MG63 (cell line): ENCODE measurements around the gene AFAP1. TPM values are rescaled to one million over a fixed set of nuclear protein-coding genes. Genes with fewer than 3 reads are reported as not detected.

Experiments used
- DNase-seq: peaks from one replicate; pipeline ENCODE4 v3.0.0-alpha.2; 2020
- H3K27me3 ChIP-seq: fragments of 250-450 bp; sonication (Bioruptor Pico); 2 replicates; pipeline ENCODE4 v1.5.1; 2020; ENCODE audit warnings: mild to moderate bottlenecking, moderate library complexity
- H3K36me3 ChIP-seq: fragments of 250-450 bp; sonication (Bioruptor Pico); 2 replicates; pipeline ENCODE4 v1.5.1; 2020; ENCODE audit warnings: mild to moderate bottlenecking, moderate library complexity
- H3K4me3 ChIP-seq: fragments of 250-450 bp; sonication (Bioruptor Pico); 2 replicates; pipeline ENCODE4 v1.5.1; 2020; ENCODE audit warnings: mild to moderate bottlenecking, moderate library complexity
- H3K9me3 ChIP-seq: fragments of 250-450 bp; sonication (Bioruptor Pico); 2 replicates; pipeline ENCODE4 v1.5.1; 2020; ENCODE audit warnings: mild to moderate bottlenecking, moderate library complexity
- total RNA-seq: library from RNA; depleted of rRNA; stranded (reverse); fragments of >200 nt; shearing (Covaris generic); gene quantifications from 2 replicates; pipeline ENCODE4 v1.2.3, GENCODE V29; 2014; ENCODE audit warnings: low replicate concordance

The AFAP1 gene
- total RNA-seq, 1 experiment from 2014 or later, result 30.0 TPM

DNA sequence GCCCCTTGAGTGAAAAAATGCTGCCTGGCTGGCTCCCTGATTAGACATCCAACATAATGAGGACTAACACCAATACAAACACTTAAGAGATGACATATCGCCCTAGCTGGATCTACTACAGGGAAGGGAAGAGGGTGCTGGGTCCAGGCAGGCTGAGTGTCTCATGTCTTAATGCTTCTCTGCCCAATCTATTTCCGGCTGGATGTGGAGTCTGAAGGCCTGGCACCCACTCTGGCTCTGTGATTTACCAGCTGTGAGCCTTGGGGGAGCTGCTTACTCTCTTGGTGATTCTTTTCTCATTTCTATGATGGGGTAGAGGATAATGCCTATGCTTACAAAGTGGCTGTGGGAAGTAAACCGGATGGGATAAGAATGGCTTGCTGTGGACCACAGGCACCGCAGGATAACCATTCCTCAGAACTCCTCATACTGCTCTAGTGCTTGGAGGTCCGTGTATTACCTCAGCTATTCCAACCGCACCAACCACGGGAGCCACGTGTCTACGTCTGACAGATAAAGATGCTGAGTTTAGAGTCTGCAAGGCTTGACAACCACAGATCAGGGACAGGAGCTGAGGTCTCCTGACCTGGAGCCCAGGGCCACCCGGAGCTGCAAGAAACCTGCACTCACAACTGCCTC lies 161.7 kb downstream of the AFAP1 start:
- Histone ChIP-seq H3K4me3 (no peak overlapping the region), H3K9me3 (no peaks in the 10 kb centered on the region), H3K36me3 (peaks cover 28% of the 10 kb centered on the region), H3K27me3 (no peaks in the 10 kb centered on the region)
- no peak for DNase-seq

DNA sequence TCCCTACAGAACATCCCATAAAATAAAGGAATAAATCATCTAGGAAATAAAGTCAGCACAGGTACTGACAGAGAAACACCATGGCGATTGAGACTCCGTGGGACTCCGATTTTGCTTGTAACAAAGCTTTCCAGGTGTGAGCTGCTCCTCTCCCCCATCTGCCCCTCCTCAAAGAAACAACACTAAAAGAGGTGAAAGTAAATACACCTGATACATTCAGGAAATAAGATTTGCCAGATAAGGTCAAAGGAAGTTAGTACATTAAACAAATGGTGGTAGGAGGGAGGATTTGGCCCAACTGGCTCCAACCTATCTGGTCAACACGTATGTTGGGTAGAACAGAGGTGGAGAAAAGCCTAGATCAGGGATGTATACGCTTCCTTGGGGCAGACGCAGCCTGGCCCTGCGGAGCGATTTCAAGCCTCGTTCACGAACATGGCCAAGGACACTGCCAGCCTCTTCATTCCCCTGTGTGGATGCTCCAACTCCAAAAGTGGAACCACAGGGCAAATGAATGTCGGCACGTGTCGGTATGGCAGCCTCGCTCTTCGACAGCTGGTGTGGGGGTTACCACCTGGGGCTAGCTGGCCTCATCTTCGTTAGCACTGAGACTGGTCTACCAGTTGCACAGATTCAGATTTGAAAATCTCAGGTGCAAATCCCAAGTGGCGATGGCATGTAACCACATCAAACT lies 162.5 kb downstream of the AFAP1 start:
- DNase-seq, result no peak
- Histone ChIP-seq H3K36me3 (peaks cover 27% of the 10 kb centered on the region), H3K9me3 (no peaks in the 10 kb centered on the region), H3K27me3 (no peaks in the 10 kb centered on the region), H3K4me3 (no peak overlapping the region)

DNA sequence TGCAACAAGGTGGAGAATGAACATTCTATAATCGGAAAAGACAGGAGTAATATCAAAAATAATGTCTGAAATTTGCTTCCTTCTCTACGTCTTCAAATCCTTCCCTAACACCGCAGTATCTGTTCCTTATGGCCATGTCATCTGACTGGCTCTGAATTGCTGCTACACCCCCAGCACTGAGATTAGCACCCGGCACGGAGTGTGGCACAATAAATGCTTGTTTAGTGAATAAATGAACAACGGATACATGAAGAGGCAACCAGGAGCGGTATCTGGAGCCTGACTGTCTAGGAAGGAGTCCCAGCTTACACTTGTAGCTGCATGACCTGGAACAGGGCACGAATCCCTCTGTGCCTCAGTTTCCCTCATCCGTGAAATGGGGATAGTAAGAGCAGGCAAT lies 164.3 kb downstream of the AFAP1 start:
- no peak for DNase-seq
- Histone ChIP-seq H3K36me3 (peaks cover 18% of the 10 kb centered on the region), H3K27me3 (no peaks in the 10 kb centered on the region), H3K9me3 (no peaks in the 10 kb centered on the region), H3K4me3 (no peak overlapping the region)

DNA sequence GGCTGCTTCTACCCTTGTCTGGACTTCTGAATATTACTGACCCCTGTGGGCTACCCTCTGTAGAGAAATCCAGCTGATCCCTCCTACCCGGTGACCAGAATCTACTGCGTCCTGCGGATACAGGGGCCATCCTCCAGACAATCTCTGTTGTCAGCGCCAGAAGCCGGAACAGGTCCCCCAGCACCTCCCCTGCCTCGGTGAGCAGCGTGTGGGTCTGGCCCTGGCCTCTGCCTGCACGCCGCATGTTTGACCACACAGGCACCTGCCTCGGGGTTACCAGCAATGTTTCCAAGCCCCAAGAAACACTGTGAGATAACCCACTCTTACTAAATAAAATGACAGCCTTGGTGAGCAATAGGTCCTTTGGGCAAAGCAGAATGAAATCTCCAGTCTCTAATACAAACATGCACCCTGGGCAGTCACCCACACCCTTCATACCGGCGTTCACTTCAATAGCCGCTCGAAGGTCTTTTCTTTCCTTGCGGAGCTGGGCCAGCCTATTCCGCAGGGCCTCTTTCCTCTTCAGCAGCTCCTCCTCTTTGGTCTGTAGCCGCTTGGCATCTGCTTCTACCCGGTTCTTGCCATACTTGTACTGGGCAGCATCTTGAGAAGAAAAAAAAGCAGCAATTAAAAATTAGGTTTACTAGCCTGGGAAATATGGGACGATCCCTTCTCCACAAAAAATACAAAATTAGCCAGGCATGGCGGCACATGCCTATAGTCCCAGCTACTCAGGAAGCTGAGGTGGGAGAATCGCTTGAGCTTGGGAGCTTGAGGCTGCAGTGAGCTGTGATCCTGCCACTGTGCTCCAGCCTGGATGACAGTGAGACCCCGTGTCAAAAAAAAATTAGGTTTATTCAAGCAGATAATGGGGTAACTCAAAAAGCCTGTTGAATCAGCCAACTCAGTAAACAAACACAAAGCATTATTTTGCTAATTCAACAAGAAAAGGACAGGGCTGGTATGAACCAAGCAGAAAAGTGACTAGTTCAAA lies 165.1 kb downstream of the AFAP1 start:
- no peaks in the 10 kb centered on the region for H3K27me3 ChIP-seq
- H3K9me3 ChIP-seq, result no peaks in the 10 kb centered on the region
- no peak overlapping the region for H3K4me3 ChIP-seq
- no peak for DNase-seq
- peaks cover 18% of the 10 kb centered on the region for H3K36me3 ChIP-seq

DNA sequence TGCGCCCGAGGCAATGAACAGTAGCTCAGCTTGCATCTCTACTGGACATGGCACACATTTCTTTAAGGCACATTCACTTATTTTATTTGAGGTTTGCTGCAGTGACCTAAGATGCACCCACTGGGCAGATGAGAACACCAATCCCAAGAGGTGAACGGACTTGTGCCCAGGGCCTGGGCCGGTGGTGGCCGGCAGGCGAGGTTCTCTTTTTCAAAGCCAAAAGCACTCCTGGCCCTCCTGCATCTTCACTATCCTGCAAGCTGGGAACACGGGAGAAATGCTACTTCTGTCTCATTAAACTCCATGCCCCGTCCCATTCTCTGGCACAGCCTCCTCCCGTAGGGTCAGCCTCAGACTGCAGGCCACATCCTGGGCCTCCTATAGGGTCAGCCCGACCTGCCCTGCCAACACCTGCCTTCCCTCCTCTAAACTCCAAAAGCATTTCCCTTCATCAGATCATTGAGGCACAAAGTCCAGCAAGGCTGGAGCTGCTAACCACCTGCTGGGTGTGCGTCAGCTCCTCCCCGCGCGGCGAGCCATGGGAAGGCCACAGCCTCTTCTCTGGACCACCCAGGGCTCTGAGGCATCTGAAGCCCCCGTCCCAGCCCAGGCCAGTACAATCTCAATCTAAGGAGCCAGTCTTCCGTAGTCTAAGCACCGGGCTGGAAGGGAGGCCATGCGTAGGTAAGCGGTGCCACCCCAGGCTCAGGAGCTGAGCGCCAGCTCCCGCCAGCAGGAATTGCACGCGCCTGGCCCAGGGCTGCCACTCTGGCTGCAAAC lies 166.1 kb downstream of the AFAP1 start:
- no peaks in the 10 kb centered on the region for H3K9me3 ChIP-seq
- no peak for DNase-seq
- no peak overlapping the region for H3K4me3 ChIP-seq
- peaks cover 18% of the 10 kb centered on the region for H3K36me3 ChIP-seq
- no peaks in the 10 kb centered on the region for H3K27me3 ChIP-seq

DNA sequence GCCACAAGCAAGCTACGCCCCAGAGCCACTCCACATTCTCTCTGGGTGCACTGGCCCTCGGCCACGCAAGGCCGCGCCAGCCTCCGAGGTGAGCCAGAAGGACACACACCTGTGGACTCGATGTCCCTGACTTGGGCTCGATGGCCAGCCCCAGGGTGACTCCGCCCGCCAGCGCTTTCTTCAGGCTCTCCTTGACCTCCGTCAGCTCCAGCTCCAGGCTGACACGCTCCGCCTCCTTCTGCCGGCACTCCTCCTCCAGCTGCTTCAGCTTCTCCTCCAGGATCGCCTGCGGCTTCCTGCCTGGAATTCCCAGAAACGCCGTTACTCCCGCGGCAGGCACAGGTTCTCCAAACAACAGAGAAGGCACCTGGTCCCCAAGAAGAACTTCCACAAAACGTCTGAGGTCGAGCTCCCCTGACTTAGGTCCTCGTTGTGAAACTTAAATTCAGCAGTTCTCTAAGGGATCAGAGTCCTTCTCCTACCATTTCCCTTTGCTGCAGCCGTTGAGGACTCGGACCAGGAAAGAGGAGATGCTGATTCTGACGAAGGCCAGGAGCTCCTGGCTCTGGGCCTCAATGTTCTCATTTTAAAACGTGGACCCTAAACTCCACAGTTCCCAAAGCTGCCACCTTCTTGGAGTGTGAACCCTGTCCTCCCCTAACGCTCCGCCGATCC lies 166.8 kb downstream of the AFAP1 start:
- no peaks in the 10 kb centered on the region for H3K27me3 ChIP-seq
- peaks cover 13% of the 10 kb centered on the region for H3K36me3 ChIP-seq
- DNase-seq, result no peak
- H3K4me3 ChIP-seq, result no peak overlapping the region
- no peaks in the 10 kb centered on the region for H3K9me3 ChIP-seq

DNA sequence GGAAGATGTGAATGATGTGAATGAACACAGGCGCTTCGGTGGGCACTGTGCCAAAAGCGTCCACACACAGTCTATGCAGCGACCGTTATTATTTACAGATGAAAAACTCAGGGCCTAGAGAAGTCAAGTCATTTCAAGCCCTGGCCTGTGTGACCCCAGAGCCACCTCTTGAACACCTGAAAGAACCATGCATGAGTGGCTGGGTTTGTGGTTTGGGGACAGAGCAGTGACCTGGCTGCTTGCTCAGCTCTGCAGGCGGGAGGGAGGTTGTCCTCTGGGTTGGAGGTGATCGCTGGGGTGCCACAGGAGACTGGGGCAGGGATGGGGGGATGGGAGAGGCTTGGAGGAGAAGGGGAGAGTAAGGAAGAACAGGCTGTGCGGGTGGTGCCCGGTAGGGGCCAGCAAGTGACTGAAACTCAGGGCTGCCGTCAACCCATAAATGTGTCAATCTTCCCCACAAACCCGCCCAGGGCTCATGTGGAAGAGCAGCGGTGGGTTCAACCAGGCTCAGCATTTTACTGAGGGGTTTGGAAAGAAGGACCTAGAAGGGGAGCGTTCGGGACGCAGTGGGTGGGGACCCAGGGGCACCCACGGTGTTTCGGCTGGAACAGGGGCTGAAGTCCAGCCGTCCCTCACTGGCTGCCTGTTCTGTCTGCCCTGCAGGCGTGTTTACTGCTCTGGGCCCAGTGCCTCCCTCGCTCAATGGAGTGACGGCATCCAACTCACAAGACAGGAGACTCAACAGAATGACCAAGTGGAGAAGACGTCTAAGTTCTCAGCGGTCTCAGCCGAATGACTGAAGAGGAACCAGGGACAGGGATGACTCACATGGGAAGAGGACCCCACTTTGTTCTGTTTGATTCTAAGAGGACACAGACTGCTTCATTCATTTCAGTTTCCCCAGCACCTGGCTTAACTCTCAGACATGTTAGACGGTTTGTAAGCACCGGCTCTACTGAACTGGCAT lies 167.8 kb downstream of the AFAP1 start:
- Histone ChIP-seq H3K36me3 (peaks cover 15% of the 10 kb centered on the region), H3K4me3 (no peak overlapping the region), H3K9me3 (no peaks in the 10 kb centered on the region), H3K27me3 (no peaks in the 10 kb centered on the region)
- DNase-seq, result no peak

DNA sequence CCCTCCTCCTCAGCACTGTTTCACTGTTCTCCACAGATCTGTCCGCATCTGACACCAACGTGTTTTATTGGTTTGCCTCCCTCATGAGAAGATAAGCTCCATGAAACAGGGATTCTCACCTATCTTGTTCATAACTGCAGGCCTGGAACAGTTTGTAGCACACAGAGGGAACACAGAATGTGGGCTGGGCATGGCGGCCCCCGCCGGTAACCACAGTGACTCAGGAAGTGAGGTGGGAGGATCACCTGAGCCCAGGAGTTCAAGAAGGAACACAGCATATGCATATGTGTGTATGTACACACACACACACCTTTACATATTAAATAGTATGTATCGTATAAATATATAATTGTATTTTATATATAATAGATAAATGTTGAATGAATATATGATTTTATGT lies 168.6 kb downstream of the AFAP1 start:
- DNase-seq, result no peak
- no peak overlapping the region for H3K4me3 ChIP-seq
- H3K9me3 ChIP-seq, result no peaks in the 10 kb centered on the region
- H3K36me3 ChIP-seq, result peaks cover 15% of the 10 kb centered on the region
- H3K27me3 ChIP-seq, result no peaks in the 10 kb centered on the region

DNA sequence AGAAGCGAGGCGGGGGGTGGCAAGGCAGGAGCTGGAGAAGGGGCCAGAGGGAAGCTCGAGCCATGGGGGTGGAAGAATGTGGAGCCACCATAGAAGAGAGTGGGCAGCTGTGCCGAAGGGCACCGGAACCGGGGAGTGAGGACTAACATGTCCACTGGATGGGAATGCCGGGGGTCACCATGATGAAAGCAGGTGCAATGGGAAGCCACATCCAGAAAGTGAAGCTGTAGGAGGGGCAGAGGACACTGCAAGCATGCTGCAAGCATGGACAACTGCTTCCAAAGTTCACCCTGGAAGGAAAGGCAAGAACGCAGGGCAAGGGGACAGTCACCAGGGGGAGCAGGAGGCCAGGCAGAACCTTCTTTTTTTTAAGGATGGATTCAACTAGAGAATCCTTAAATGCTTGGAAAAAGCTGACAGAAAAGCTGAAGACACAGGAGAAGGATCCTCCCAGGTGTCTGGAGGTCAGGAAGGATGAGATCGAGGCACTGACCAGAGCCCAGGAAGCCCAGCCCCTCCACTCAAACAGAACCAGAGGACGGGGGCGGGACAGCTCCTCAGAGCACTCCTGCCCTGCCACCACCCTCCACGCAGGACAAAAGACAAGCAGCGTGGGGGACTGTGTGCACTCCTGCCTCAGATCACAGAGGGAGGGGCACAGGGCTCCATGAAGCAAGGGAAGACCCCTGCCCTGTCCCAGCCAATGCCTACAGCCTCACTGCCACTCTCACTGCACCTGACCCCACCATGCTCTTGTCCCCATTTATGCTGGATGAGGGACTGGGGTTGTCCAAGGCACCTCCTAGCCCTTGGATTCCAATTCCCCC lies 169.2 kb downstream of the AFAP1 start:
- H3K36me3 ChIP-seq, result peaks cover 13% of the 10 kb centered on the region
- H3K27me3 ChIP-seq, result no peaks in the 10 kb centered on the region
- DNase-seq, result no peak
- H3K4me3 ChIP-seq, result no peak overlapping the region
- no peaks in the 10 kb centered on the region for H3K9me3 ChIP-seq

DNA sequence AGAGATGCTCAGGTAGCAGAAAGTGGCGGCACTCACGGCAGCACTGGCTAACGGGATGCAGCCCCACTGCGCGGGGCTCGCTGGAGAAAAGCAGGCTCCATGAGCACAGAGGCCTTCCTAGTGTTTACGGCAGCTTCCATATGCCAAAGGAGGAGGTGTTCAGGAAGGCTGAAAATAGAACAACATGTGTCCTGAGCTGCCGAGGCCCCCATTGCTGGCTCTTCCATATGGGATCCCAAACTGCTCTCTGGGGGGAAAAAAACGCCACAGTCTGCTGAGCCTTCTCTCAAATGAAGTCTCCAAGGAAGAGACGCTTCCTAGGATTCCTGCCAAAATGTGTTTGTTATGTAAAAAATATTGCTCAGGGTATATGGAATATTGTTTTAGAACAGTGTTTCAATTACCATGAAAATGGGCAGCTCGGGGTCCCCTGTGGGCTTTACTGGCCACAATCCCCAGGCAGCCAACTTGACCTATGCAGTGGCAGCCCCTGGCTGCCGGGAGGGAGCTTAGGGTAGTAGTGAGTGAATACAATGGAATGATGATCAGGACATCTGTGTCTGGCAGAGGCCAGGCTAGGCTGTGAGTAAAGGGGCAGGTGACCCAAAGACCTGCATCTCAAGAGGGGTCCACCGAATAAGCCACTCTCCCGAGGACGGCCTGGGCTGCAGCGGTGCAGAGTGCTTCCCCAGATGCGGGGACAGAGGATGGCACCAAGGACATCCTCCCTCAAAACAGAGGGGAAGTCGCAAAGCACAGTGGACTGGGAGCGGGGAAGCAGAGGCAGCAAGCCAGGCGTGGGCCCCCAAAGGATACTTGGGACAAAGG lies 170.1 kb downstream of the AFAP1 start:
- H3K4me3 ChIP-seq, result no peak overlapping the region
- no peak for DNase-seq
- peaks cover 13% of the 10 kb centered on the region for H3K36me3 ChIP-seq
- no peaks in the 10 kb centered on the region for H3K27me3 ChIP-seq
- no peaks in the 10 kb centered on the region for H3K9me3 ChIP-seq

DNA sequence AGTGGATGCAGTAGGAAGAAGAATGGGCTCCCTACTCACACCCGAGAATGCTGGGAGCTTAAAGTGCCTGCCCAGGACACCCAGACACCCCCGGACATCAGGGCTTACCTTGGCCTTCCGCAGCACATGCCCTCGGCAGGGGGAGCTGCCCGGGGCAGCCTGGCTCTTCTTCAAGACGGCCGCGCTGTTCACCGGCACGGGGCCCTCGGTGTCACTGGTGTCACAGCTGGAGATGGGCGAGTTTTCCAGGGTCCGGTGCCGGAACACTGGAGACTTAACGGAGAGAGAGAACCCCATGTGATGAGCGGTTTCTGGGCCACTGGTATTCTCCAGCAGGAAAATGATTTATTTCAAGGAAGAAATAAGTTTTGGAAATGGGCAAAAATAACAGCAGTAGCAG lies 170.9 kb downstream of the AFAP1 start:
- Histone ChIP-seq H3K27me3 (no peaks in the 10 kb centered on the region), H3K4me3 (no peak overlapping the region), H3K36me3 (peaks cover 13% of the 10 kb centered on the region), H3K9me3 (no peaks in the 10 kb centered on the region)
- no peak for DNase-seq

DNA sequence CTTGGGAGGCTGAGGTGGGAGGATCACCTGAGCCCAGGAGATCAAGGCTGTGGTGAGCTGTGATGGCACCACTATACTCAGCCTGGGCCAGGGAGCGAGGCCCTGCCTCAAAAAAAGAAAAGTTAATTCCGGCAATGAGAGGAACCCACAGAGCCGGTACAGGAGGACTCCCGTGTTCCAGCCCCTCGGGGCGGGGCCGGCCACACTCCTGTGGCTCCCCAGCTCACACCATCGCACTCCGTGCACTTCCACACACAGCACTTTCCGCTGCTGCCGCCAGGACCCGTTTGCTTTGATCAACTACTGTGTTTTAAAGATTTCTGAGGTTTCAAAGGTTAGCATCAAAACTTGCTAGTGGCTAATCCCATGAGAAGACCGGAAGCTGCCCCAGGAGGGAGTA lies 171.7 kb downstream of the AFAP1 start:
- Histone ChIP-seq H3K36me3 (peaks cover 13% of the 10 kb centered on the region), H3K9me3 (no peaks in the 10 kb centered on the region), H3K27me3 (no peaks in the 10 kb centered on the region), H3K4me3 (no peak overlapping the region)
- no peak for DNase-seq

DNA sequence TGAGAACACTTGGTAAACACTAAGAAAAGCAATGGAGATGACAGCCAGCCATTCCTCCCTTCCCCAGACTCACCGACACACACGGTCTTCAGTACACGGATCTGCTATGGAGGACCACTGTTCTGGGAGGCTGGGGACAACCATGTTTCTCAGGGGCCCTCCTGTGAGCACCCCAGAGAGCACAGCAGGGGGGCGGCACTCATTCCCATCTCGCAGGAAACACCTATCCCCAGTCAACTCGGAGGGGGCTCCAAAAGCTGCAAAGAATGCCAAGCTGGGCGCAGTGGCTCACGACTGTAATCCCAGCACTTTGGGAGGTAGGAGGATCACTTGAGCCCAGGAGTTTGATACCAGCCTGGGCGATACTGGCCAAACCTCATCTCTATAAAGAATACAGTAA lies 172.1 kb downstream of the AFAP1 start:
- no peak for DNase-seq
- no peak overlapping the region for H3K4me3 ChIP-seq
- no peaks in the 10 kb centered on the region for H3K9me3 ChIP-seq
- no peaks in the 10 kb centered on the region for H3K27me3 ChIP-seq
- peaks cover 13% of the 10 kb centered on the region for H3K36me3 ChIP-seq
